Measurements from ENCODE around the gene TLE2.
"Not testable (repeated sequence)": the region's sequence is repeated elsewhere in the genome, so short reads cannot be mapped to it uniquely, and the experiment has no call there.

TLE2 gene

GRCh38 chr19:3013263-3013725 is 15.8 kb downstream of the TLE2 start:
- H3K4me3 Mint-ChIP-seq: no peak overlapping the region
- ATAC-seq: no peak
- H3K27ac Mint-ChIP-seq: no peak overlapping the region
- DNase-seq: no peak
- no peaks in the 10 kb centered on the region for H3K4me1 Mint-ChIP-seq
- H3K27me3 Mint-ChIP-seq: no peaks in the 10 kb centered on the region
- no peaks in the 10 kb centered on the region for H3K9me3 Mint-ChIP-seq

GRCh38 chr19:3012621-3013262 is 16.3 kb downstream of the TLE2 start:
- no peaks in the 10 kb centered on the region for H3K9me3 Mint-ChIP-seq
- H3K4me3 Mint-ChIP-seq: no peak overlapping the region
- ATAC-seq (no peak), DNase-seq (no peak)
- no peaks in the 10 kb centered on the region for H3K27me3 Mint-ChIP-seq
- H3K4me1 Mint-ChIP-seq: no peaks in the 10 kb centered on the region
- no peak overlapping the region for H3K27ac Mint-ChIP-seq

- not testable (repeated sequence) for DNase-seq, H3K4me3 Mint-ChIP-seq, ATAC-seq, H3K9me3 Mint-ChIP-seq, H3K4me1 Mint-ChIP-seq, H3K27me3 Mint-ChIP-seq, H3K27ac Mint-ChIP-seq
Observed at GRCh38 chr19:3012059-3012458, 17.0 kb downstream of the TLE2 start.

- DNase-seq (no peak), ATAC-seq (no peak)
- H3K4me1 Mint-ChIP-seq: no peaks in the 10 kb centered on the region
- H3K27me3 Mint-ChIP-seq: no peaks in the 10 kb centered on the region
- no peak overlapping the region for H3K4me3 Mint-ChIP-seq
- H3K9me3 Mint-ChIP-seq: no peaks in the 10 kb centered on the region
- H3K27ac Mint-ChIP-seq: peak overlapping the region in 1 of 2 donors; percentile 54
Observed at GRCh38 chr19:3010871-3011270, 18.2 kb downstream of the TLE2 start.

- Mint-ChIP-seq H3K4me1 (no peaks in the 10 kb centered on the region), H3K4me3 (no peak overlapping the region), H3K9me3 (no peaks in the 10 kb centered on the region), H3K27me3 (no peaks in the 10 kb centered on the region), H3K27ac (no peak overlapping the region)
- ATAC-seq: no peak
- no peak for DNase-seq
Observed at GRCh38 chr19:3008994-3009393, 20.1 kb downstream of the TLE2 start.

GRCh38 chr19:3007975-3008374 is 21.1 kb downstream of the TLE2 start:
- Mint-ChIP-seq H3K27ac (no peak overlapping the region), H3K4me3 (no peak overlapping the region), H3K27me3 (no peaks in the 10 kb centered on the region), H3K9me3 (no peaks in the 10 kb centered on the region), H3K4me1 (no peaks in the 10 kb centered on the region)
- DNase-seq (no peak), ATAC-seq (no peak)

- H3K27me3 Mint-ChIP-seq: no peaks in the 10 kb centered on the region
- DNase-seq (no peak), ATAC-seq (no peak)
- no peak overlapping the region for H3K4me3 Mint-ChIP-seq
- H3K27ac Mint-ChIP-seq: no peak overlapping the region
- H3K4me1 Mint-ChIP-seq: no peaks in the 10 kb centered on the region
- no peaks in the 10 kb centered on the region for H3K9me3 Mint-ChIP-seq
Observed at GRCh38 chr19:3006075-3006767, 22.9 kb downstream of the TLE2 start.

- no peak for ATAC-seq
- H3K27ac Mint-ChIP-seq: no peak overlapping the region
Observed at GRCh38 chr19:3005345-3005744, 23.7 kb downstream of the TLE2 start.

GRCh38 chr19:3004522-3004921 is 24.6 kb downstream of the TLE2 start:
- ATAC-seq (no peak), DNase-seq (no peak)
- H3K9me3 Mint-ChIP-seq: no peaks in the 10 kb centered on the region
- no peak overlapping the region for H3K27ac Mint-ChIP-seq
- no peaks in the 10 kb centered on the region for H3K4me1 Mint-ChIP-seq
- H3K27me3 Mint-ChIP-seq: no peaks in the 10 kb centered on the region
- no peak overlapping the region for H3K4me3 Mint-ChIP-seq

More at GRCh38 chr19:3005345-3005744, 23.7 kb downstream of the TLE2 start:
- Mint-ChIP-seq H3K4me3 (no peak overlapping the region), H3K27me3 (no peaks in the 10 kb centered on the region), H3K4me1 (no peaks in the 10 kb centered on the region), H3K9me3 (no peaks in the 10 kb centered on the region)
- no peak for DNase-seq

- H3K9me3 Mint-ChIP-seq: no peaks in the 10 kb centered on the region
- DNase-seq: no peak
- no peak overlapping the region for H3K4me3 Mint-ChIP-seq
- H3K4me1 Mint-ChIP-seq: no peaks in the 10 kb centered on the region
- peak overlapping the region in 1 of 2 donors; percentile 93 for H3K27ac Mint-ChIP-seq
- no peak for ATAC-seq
- no peaks in the 10 kb centered on the region for H3K27me3 Mint-ChIP-seq
Observed at GRCh38 chr19:3003046-3003445, 26.0 kb downstream of the TLE2 start.

- Mint-ChIP-seq H3K27ac (no peak overlapping the region), H3K9me3 (no peaks in the 10 kb centered on the region), H3K27me3 (no peaks in the 10 kb centered on the region), H3K4me3 (no peak overlapping the region), H3K4me1 (no peaks in the 10 kb centered on the region)
- DNase-seq: no peak
- no peak for ATAC-seq
Observed at GRCh38 chr19:3001235-3001800, 27.8 kb downstream of the TLE2 start.

- H3K27ac Mint-ChIP-seq: no peak overlapping the region
- ATAC-seq (no peak), DNase-seq (no peak)
- H3K9me3 Mint-ChIP-seq: no peaks in the 10 kb centered on the region
- H3K4me1 Mint-ChIP-seq: no peaks in the 10 kb centered on the region
- H3K4me3 Mint-ChIP-seq: no peak overlapping the region
- no peaks in the 10 kb centered on the region for H3K27me3 Mint-ChIP-seq
Observed at GRCh38 chr19:2998642-2999041, 30.4 kb downstream of the TLE2 start.

GRCh38 chr19:2997720-2998119 is 31.4 kb downstream of the TLE2 start:
- no peak for ATAC-seq
- Mint-ChIP-seq H3K4me1 (no peaks in the 10 kb centered on the region), H3K27ac (no peak overlapping the region), H3K4me3 (no peak overlapping the region), H3K27me3 (no peaks in the 10 kb centered on the region), H3K9me3 (no peaks in the 10 kb centered on the region)
- DNase-seq: no peak

- DNase-seq (no peak), ATAC-seq (no peak)
- H3K27me3 Mint-ChIP-seq: no peaks in the 10 kb centered on the region
- no peaks in the 10 kb centered on the region for H3K9me3 Mint-ChIP-seq
- no peak overlapping the region for H3K27ac Mint-ChIP-seq
- no peaks in the 10 kb centered on the region for H3K4me1 Mint-ChIP-seq
- H3K4me3 Mint-ChIP-seq: no peak overlapping the region
Observed at GRCh38 chr19:2994588-2995131, 34.4 kb downstream of the TLE2 start.

GRCh38 chr19:2993579-2993978 is 35.5 kb downstream of the TLE2 start:
- DNase-seq (no peak), ATAC-seq (no peak)
- H3K27ac Mint-ChIP-seq: no peak overlapping the region
- no peaks in the 10 kb centered on the region for H3K27me3 Mint-ChIP-seq
- H3K9me3 Mint-ChIP-seq: no peaks in the 10 kb centered on the region
- no peak overlapping the region for H3K4me3 Mint-ChIP-seq
- H3K4me1 Mint-ChIP-seq: no peaks in the 10 kb centered on the region

GRCh38 chr19:2992958-2993357 is 36.1 kb downstream of the TLE2 start:
- H3K4me3 Mint-ChIP-seq: no peak overlapping the region
- no peaks in the 10 kb centered on the region for H3K9me3 Mint-ChIP-seq
- H3K4me1 Mint-ChIP-seq: no peaks in the 10 kb centered on the region
- no peak overlapping the region for H3K27ac Mint-ChIP-seq
- no peaks in the 10 kb centered on the region for H3K27me3 Mint-ChIP-seq
- DNase-seq (no peak), ATAC-seq (no peak)
